Measurements from ENCODE around the gene HTR3D.
A peak's percentile ranks its signal among the peaks of the same experiment; 100 is the strongest.

The HTR3D gene, protein sequence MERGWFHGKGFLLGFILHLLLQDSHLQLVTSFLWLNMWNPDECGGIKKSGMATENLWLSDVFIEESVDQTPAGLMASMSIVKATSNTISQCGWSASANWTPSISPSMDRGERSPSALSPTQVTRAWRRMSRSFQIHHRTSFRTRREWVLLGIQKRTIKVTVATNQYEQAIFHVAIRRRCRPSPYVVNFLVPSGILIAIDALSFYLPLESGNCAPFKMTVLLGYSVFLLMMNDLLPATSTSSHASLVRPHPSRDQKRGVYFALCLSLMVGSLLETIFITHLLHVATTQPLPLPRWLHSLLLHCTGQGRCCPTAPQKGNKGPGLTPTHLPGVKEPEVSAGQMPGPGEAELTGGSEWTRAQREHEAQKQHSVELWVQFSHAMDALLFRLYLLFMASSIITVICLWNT

DNA sequence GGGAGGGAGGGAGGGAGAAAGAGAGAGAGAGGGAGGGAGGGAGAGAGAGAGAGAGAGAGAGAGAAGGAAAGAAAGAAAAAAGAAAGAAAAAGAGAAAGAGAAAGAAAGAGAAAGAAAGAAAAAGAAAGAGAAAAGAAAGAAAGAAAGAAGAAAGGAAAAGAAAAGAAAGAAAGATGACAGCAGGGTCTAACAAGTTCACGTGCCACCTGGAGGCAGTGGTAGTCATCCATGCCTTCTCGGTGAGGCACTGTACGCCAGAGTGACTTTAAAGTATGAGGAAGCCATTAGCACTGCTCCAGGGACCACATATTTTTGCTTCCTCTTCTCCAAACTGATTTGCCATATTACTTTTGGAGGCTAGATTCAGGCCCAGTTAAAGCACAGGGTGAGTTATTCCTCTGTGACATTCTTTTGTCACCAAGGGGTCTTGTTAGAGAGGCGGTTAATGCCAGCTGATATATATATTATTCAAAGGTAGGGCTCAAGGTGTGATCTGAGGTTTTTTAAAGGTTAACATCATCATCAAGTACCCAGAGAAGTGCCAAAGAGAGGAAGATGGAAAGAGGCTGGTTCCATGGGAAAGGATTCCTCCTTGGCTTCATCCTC lies at the start of gene HTR3D:
HTR3D (plus strand) TSS at position 556 of the 606 bp plus-strand sequence; CDS start at position 556, 0 bp downstream.
- FAIRE-seq (no peak), DNase-seq (ENCODE audit: insufficient read length, low spot score) (no peak)
- TF ChIP-seq POLR2A (IDR thresholded peaks at IDR 0.05; ENCODE audit: low read depth, low read length): no peak

DNA sequence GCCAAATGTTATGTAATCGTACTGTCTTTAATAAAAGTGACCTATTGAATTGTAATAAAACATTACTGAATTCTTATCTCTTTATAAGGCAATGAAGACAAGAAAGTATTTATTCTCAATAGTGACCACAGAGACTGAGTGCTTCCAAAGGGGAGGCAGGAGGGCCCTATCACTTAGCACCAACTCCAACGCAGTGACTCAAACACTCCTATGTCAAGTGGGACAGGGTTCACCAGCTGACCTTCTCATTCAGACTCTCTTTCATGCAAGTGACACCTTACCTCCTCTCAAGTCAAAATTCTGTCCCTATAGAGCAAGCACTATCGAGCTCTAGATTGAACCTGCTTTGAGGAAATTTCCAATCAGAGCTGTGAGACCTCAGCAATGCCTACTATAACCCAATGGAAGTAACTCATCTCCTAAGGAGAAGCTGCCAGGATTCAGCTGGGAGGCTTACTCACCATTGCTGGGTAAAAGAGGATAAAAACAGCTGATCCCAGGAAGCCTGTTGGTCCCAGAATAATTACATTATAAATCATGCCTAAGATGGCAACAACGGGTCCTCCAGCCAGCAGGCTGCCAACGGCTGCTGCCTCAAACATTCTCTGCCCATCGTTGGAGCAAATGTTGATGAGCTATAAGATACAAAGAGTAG lies 49.4 kb upstream of the HTR3D start:
- TF ChIP-seq POLR2A (IDR thresholded peaks at IDR 0.05; ENCODE audit: low read depth, low read length): no peak
- FAIRE-seq: no peak
- no peak for DNase-seq (ENCODE audit: insufficient read length, low spot score)

DNA sequence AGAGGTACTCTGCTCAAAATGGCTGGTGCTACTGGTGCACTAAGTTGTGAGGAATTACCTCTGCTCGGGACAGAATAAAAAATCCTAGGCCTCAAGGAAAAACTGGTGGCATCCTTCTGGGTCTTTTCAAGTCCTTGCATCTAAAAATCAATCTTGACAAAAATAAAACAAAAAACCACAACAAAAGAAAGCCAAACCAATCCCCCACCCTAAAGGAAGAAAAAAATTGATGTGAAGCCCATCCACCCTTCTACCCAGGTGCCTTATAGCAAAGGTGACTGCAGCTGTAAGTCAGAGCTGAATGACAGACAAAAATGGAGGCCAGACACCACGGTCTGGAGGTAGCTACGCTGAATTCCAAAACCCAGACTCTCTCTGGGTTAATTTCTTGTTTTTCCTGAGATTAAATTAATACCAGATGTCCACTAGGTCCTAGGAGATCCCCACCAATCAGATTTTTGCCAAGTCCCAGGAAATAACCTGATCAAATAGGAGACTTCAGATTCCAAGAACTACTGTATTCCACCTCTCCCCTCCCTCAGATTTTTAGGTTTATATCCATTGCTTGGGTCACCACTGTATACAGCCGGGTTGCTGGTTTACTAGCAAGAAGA lies 47.3 kb upstream of the HTR3D start:
- TF ChIP-seq POLR2A (IDR thresholded peaks at IDR 0.05; ENCODE audit: low read depth, low read length): no peak
- FAIRE-seq: no peak

DNA sequence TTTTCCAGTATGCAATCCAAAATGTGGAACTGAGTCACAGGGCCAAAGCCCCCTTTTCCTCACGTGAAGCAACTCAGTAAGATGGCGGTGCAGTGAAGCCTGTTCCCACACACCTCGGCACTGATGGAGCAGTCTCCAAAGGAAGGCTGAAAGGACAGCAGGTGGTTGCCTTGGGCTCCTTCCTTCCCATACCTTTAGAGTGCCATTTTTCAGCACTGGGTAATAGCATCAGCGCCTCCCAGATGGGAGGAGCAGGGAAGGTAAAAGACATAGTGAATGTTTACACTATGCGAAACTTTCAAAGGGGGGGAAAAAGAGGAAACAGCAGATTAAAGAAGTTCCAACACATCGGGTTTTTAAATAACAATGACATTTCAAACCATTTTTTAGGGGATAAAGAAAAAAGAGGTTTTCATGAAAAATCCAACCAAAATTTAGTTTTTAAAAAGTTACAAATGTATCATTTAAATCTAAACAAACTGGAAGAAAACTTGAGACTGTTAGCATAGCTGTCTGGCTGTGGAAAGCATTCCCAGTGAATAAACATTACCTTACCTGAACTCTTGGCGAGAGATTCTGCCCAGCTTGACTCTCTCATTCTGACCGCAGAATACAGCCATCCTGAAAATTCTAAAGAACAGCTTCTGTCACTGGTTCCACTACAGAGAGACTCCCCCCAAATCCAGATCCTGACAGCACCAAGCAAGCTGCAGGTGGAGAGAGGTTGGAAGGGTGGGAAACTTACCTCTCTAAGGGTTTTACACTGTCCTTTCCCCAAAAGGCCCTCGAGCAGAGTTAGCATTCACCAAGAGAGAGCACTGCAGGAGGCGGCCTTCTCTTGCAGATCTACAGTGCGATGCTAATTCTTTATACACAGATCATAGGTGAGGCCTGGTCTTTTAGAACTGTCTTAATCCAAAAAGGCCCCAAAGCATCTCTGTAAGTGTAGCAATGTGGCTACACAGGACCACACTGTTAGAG lies 46.5 kb upstream of the HTR3D start:
- DNase-seq (ENCODE audit: insufficient read length, low spot score): no peak
- TF ChIP-seq POLR2A (IDR thresholded peaks at IDR 0.05; ENCODE audit: low read depth, low read length): no peak
- FAIRE-seq: no peak

More for the DNA sequence above, 47.3 kb upstream of the HTR3D start:
- no peak for DNase-seq (ENCODE audit: insufficient read length, low spot score)

DNA sequence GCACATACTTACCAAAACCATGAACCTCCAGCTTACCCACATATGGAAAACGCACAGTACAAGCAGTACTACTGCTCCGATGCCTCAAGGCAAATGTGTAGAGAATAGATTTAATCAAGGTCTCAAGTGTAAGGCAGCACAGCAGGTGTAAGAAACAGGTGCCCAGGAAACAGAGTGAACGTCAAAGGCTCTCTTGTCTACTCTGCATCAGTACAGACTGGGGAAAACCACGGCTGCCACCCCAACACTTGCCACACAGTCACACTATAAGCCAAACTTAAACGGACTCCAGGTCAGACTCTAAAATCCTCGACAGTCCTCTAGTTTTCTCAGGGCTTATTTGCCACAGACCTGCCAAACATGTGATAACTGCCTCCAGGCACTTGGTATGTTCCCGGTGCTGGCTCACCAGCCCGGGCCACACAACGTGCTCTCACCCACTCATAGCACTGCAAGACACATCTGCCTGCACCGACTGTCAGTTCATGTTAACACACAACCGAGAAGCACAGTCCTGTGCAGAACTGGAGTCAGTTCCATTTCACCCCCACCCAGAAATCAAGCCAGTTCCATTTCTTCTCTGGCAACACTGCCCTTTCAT lies 44.4 kb upstream of the HTR3D start:
- FAIRE-seq (no peak), DNase-seq (ENCODE audit: insufficient read length, low spot score) (no peak)
- no peak for TF ChIP-seq POLR2A (IDR thresholded peaks at IDR 0.05; ENCODE audit: low read depth, low read length)

DNA sequence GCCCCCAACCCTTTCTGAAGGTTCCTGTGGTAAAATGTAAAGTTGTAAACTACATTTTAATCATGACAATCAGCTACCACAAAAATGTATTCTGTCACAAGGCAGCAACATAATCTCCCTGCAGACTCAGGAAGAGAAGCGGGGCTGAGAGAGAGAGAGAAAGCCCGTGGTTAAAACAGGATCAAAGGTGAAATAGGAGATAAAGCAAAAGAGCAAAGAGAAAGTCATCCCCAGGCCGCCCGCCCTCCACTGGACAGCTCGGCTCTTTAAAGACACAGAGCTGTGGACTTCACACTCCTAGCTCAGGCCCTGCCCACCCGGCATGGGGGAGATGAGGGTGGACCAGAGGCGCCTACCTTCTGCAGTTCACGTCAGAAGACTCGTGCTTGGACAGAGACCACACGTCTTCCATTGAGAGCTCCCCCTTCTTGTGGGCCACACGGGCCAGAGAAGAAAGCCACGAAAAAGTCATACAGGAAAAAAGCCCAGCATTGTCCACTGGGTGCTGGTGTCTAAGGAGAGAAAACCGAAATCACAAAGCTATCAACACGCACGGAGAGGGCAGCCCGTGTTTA lies 43.2 kb upstream of the HTR3D start:
- FAIRE-seq (no peak), DNase-seq (ENCODE audit: insufficient read length, low spot score) (no peak)
- TF ChIP-seq POLR2A (IDR thresholded peaks at IDR 0.05; ENCODE audit: low read depth, low read length): no peak

DNA sequence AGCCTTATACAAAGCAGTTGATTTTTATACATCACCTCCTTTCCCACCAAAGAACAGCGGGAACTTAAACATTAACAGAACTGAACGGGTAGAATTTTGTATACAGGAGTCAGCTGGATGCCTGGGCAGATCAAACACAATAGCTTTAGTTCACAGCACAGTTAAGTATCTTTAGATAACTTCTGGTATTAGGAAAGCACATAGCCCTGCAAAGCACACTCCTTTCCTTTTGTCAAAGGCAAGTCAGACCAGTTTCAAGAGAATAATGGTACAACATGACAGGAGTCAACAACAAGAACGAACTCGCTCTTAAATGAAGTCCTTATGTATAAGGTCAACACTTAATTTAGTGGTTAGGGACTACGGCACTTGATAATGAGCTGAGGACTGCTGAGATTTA lies 40.1 kb upstream of the HTR3D start:
- FAIRE-seq: no peak
- no peak for DNase-seq (ENCODE audit: insufficient read length, low spot score)
- no peak for TF ChIP-seq POLR2A (IDR thresholded peaks at IDR 0.05; ENCODE audit: low read depth, low read length)

DNA sequence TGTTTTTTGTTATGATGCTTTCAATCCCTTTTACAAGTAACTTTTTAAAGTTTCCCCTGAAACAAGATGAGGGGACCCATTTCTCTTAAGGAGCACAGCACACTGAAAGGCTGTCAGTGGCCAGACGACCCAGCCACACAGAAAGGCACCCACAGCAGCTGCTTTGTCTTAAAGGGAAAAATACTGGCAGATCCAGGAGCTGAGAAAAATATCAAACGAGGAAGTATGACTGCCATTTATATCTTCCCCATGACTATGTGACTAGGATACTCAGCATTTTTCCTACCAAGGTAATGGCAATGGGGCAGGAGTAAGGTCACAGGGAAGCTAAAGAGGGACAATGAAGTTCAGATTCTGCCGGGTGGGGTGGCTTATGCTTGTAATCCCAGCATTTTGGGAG lies 29.8 kb upstream of the HTR3D start:
- no peak for TF ChIP-seq POLR2A (IDR thresholded peaks at IDR 0.05; ENCODE audit: low read depth, low read length)
- no peak for DNase-seq (ENCODE audit: insufficient read length, low spot score)
- FAIRE-seq: no peak

DNA sequence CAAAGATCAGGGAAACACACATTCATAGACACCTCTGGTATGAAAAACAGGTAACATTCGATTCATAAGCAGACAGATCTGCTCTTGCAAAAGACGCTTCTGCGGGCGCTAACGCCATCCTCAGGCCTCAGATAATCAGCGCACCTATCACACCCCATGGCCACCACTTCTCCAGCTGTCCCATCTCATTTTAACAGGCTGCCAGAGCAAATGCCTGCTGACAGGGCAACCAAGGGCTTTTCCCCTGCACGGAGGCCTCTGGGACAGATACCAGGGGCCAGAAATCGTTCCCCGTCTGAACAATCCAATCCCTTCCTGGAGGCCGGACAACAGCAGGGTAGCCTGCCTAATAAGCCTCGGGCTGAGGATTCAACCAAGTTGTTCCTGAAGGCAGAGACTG lies 29.1 kb upstream of the HTR3D start:
- no peak for TF ChIP-seq POLR2A (IDR thresholded peaks at IDR 0.05; ENCODE audit: low read depth, low read length)
- no peak for DNase-seq (ENCODE audit: insufficient read length, low spot score)
- FAIRE-seq: no peak

DNA sequence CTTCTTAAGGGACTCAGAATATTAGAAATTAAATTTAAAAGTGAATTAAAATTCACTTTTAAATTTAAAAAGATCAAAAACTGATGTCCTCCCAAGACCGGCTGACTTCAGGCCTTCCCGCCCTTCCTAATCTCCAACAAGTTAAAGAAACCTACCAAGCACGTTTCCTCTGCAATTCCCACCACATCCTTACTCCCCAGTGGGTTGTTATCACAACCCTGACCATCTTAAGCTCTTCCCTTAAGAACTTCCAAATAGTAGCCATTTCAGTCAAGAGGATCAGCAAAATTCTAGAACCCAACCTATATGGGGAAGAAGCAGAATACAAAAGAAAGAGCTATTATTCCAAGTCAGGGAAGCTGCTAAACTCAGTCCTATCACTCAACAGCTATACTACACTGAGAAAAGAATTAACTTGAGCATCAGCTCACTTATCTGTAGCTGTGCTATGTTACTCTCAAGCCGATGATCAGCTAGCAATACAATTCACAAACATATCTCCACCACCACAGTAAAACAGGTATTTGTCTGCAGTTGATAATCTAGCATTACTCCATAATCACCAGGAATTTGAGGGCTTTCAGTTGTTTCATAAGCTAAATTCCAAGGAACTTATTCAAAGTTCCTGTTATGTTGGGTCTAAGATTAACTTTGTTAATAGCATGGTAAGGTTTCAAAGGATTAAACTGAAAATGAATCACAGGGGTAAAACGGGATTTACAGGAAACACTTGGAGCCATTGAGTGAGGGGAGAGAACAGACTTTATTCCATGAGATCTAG lies 28.2 kb upstream of the HTR3D start:
- no peak for TF ChIP-seq POLR2A (IDR thresholded peaks at IDR 0.05; ENCODE audit: low read depth, low read length)
- peak; percentile 27 for FAIRE-seq

DNA sequence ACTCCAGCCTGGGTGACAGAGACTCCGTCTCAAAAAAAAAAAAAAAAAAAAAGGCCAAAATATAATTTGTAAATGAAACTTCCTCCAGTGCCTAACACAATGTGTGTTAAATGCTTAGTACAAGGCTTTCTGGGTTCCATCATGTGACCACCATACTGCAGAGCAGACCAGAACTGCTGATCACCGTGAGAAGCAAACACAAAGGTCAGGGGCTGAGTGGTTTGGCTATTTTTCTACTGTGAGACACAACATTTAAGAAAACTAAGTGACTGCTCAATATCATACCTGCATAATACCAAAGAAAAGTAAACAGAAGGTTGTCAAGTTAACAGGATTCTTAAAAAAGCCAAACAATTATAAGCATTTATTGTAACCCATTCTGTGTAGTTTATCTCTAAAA lies 27.1 kb upstream of the HTR3D start:
- no peak for DNase-seq (ENCODE audit: insufficient read length, low spot score)
- TF ChIP-seq POLR2A (IDR thresholded peaks at IDR 0.05; ENCODE audit: low read depth, low read length): no peak
- no peak for FAIRE-seq

More for the DNA sequence above, 28.2 kb upstream of the HTR3D start:
- DNase-seq (ENCODE audit: insufficient read length, low spot score): no peak
